HL-60 (cell line): Measurements from ENCODE around the gene ATP11A.

ENCODE experiments used
- CTCF ChIP-seq: IDR thresholded peaks from one replicate; pipeline ENCODE4 v1.5.1; 2011; ENCODE audit warnings: low read length, control low read depth, inconsistent platforms; ENCODE audit not compliant: insufficient read depth
- GABPA ChIP-seq: IDR thresholded peaks from 2 replicates; pipeline ENCODE4 v1.6.1; 2012; ENCODE audit warnings: low read depth
- POLR2AphosphoS5 ChIP-seq: IDR thresholded peaks from 2 replicates; pipeline ENCODE4 v1.6.1; 2012; ENCODE audit warnings: low read depth
- REST ChIP-seq: IDR thresholded peaks from 2 replicates; pipeline ENCODE4 v1.6.1; 2012; ENCODE audit warnings: low read depth; ENCODE audit not compliant: insufficient replicate concordance
- SPI1 ChIP-seq: IDR thresholded peaks from 2 replicates; pipeline ENCODE4 v1.6.1; 2012; ENCODE audit warnings: low read depth, mild to moderate bottlenecking, borderline replicate concordance

GRCh38 chr13:112870051-112870331 is 180.2 kb downstream of the ATP11A start:
- TF ChIP-seq CTCF (no peak), POLR2AphosphoS5 (no peak), REST (no peak), GABPA (no peak), SPI1 (peak; percentile 63; the same call in 1 of the 2 replicates)
